ENCODE measurements around the gene SNX5. TPM values are rescaled to one million over a fixed set of nuclear protein-coding genes. Genes with fewer than 3 reads are reported as not detected.

The SNX5 gene
- polyA plus RNA-seq, 1 experiment: 150 TPM

DNA sequence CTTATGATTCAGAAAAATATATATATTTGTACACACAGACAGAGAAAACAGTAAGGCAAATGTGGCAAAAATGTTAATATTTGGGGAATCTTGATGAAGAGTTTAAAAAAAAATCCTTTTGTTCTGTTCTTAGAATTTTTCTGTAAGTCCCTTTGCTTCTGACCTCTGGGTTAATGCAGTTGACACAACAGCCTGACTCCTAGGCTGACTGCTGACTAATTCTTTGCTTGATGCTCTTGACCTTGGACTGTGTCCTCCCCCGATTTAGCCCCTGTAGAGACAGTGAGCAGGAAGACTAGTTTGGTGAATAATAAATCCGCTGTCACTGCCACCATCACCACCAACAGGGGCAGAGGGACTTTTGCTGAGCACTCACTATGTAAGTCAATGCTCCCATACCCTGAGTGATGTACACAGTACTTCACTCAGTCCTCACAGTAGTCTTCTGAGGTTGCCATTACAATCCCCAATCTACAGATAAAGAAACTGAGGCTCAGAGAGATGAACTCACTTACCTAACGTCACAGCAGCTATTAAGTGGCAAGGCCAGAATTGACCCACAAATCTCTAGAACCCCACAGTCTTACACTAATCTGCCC lies 71.7 kb downstream of the SNX5 start:
- Histone ChIP-seq H3K27ac (ENCODE audit: low read depth, low read length) (no peak overlapping the region), H3K9me3 (ENCODE audit: control insufficient read depth, insufficient read depth, low read length) (no peaks in the 10 kb centered on the region), H3K27me3 (ENCODE audit: control insufficient read depth, insufficient read depth, low read length) (no peaks in the 10 kb centered on the region), H3K4me3 (ENCODE audit: low read depth, low read length) (no peak overlapping the region)
- CTCF ChIA-PET: interaction anchor here (0.6 to 1.9 kb wide), 6 partner anchors 11 to 187 kb away, joined by 3 to 6 read pairs (median 4); no protein-coding TSS in a partner anchor
- TF ChIP-seq, protein P1, sequence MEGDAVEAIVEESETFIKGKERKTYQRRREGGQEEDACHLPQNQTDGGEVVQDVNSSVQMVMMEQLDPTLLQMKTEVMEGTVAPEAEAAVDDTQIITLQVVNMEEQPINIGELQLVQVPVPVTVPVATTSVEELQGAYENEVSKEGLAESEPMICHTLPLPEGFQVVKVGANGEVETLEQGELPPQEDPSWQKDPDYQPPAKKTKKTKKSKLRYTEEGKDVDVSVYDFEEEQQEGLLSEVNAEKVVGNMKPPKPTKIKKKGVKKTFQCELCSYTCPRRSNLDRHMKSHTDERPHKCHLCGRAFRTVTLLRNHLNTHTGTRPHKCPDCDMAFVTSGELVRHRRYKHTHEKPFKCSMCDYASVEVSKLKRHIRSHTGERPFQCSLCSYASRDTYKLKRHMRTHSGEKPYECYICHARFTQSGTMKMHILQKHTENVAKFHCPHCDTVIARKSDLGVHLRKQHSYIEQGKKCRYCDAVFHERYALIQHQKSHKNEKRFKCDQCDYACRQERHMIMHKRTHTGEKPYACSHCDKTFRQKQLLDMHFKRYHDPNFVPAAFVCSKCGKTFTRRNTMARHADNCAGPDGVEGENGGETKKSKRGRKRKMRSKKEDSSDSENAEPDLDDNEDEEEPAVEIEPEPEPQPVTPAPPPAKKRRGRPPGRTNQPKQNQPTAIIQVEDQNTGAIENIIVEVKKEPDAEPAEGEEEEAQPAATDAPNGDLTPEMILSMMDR (IDR thresholded peaks at IDR 0.05; ENCODE audit: low read depth, low read length): no peak
- POLR2A ChIA-PET: interaction anchor here (1.9 to 4.7 kb wide), 3 partner anchors 21 to 215 kb away, joined by 6 to 51 read pairs (median 7); partner anchors contain the start of gene RRBP1
- DNase-seq (ENCODE audit: low read depth, low spot score): no peak

DNA sequence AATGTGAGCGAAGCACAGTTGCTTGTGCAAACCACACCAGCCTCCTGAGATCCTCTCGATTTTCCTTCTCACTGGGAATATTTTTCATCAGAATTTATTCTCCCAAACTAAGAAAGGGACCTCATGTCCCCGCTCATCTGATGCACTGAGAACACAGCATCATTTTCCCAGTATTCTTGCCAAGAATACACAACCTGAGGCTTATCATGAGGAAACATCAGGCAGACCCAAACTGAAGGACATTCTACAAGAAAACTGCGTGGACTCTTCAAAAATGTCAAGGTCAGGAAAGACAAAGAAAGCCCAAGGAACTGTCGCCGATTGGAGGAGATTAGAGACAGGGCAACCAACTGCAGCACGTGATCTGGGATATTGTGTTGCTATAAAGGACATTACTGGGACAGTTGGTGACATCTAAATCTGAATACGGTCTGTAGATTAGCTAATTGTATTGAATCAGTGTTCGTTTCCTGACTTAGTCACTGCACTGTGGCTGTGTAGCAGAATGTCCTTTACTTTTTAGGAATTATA lies 72.3 kb downstream of the SNX5 start:
- ChIA-PET POLR2A (interaction anchor here (0.6 to 4.7 kb wide), 6 partner anchors 22 to 214 kb away, joined by 3 to 51 read pairs (median 6); partner anchors contain the start of gene RRBP1), CTCF (interaction anchor here (0.6 to 2.1 kb wide), 6 partner anchors 42 to 249 kb away, joined by 3 to 11 read pairs (median 6); partner anchors contain the start of gene RRBP1)
- Histone ChIP-seq H3K9me3 (ENCODE audit: control insufficient read depth, insufficient read depth, low read length) (no peaks in the 10 kb centered on the region), H3K27ac (ENCODE audit: low read depth, low read length) (peak overlapping the region; percentile 80), H3K27me3 (ENCODE audit: control insufficient read depth, insufficient read depth, low read length) (no peaks in the 10 kb centered on the region), H3K4me3 (ENCODE audit: low read depth, low read length) (no peak overlapping the region; the same call in 1 of the 2 replicates)
- no peak for DNase-seq (ENCODE audit: low read depth, low spot score)
- TF ChIP-seq, protein P1 (IDR thresholded peaks at IDR 0.05; ENCODE audit: low read depth, low read length): no peak

DNA sequence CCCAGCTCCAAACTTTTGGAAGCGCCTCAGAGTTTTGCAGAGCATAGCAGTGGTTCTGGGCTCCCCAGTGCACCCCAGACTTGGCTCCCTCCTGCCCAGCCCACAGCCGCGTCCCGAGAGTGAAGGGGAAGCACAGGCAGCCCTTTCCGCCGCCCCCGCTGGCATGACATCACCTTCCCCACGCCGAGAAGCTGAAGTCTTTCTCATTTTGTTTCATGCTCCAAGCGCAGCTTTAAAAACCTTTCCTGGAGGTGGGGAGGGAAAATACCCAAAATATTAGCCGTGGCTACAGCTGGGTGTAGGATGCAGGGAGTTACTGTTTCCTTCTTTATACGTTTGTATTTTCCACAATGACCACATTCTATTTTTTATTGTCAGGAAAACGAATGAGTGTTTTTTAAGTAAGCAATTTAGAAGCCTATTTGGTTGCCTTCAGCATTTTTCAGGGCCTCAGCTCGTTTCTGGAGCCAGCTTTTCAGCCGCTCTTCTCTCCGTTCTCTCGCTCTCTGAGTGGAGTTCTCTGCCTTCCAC lies 72.9 kb downstream of the SNX5 start:
- TF ChIP-seq, protein P1 (IDR thresholded peaks at IDR 0.05; ENCODE audit: low read depth, low read length): no peak
- Histone ChIP-seq H3K27ac (ENCODE audit: low read depth, low read length) (peak overlapping the region; percentile 80), H3K4me3 (ENCODE audit: low read depth, low read length) (peak overlapping the region; percentile 57), H3K9me3 (ENCODE audit: control insufficient read depth, insufficient read depth, low read length) (no peaks in the 10 kb centered on the region), H3K27me3 (ENCODE audit: control insufficient read depth, insufficient read depth, low read length) (no peaks in the 10 kb centered on the region)
- CTCF ChIA-PET: interaction anchor here (0.6 to 2.1 kb wide), 11 partner anchors 41 to 248 kb away, joined by 3 to 11 read pairs (median 4); partner anchors contain the start of gene RRBP1
- no peak for DNase-seq (ENCODE audit: low read depth, low spot score)
- POLR2A ChIA-PET: interaction anchor here (0.6 to 4.7 kb wide), 8 partner anchors 22 to 214 kb away, joined by 3 to 51 read pairs (median 6); partner anchors contain the start of gene RRBP1

DNA sequence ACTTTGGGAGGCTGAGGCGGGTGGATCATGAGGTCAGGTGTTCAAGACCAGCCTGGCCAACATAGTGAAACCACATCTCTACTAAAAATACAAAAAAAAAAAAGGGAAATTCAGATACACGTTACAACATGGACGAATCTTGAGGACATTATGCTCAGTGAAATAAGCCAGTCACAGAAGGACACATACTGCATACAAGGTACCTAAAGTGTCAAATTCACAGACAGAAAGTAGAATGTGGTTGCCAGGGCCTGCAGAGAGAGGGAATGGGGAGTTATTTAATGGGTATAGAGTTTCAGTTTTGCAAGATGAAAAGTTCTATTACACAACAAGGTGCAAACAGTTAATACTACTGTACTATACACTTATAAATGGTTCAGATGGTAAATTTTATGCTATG lies 75.1 kb downstream of the SNX5 start:
- H3K4me3 ChIP-seq (ENCODE audit: low read depth, low read length): no peak overlapping the region
- peaks cover 18% of the 10 kb centered on the region for H3K9me3 ChIP-seq (ENCODE audit: control insufficient read depth, insufficient read depth, low read length)
- ChIA-PET POLR2A (interaction anchor here (4.7 kb wide), 1 partner anchor 212 kb away, joined by 51 read pairs; the partner anchor contains the start of gene RRBP1), CTCF (no interaction called here)
- no peaks in the 10 kb centered on the region for H3K27me3 ChIP-seq (ENCODE audit: control insufficient read depth, insufficient read depth, low read length)
- TF ChIP-seq, protein P1 (IDR thresholded peaks at IDR 0.05; ENCODE audit: low read depth, low read length): no peak
- no peak overlapping the region for H3K27ac ChIP-seq (ENCODE audit: low read depth, low read length)
- no peak for DNase-seq (ENCODE audit: low read depth, low spot score)

All from AG04450 (cell line).